ENCODE data around the gene CACNB4. TPM values are rescaled to one million over a fixed set of nuclear protein-coding genes. Genes with fewer than 3 reads are reported as not detected.

Gene CACNB4
- total and polyA plus RNA-seq, 2 of the 4 experiments (the other 2 are of a cell fraction) = 0.12 to 0.36 TPM

- Histone ChIP-seq H2BK20ac (ENCODE audit: low read depth, low read length) (no peak overlapping the region), H3K9me3 (ENCODE audit: control insufficient read depth, insufficient read depth, low read length) (no peaks in the 10 kb centered on the region), H2BK15ac (ENCODE audit: low read depth, low read length) (no peak overlapping the region), H2AK5ac (ENCODE audit: low read depth, low read length) (no peak overlapping the region), H3K36me3 (ENCODE audit: control insufficient read depth, insufficient read depth, low read length) (no peaks in the 10 kb centered on the region), H4K5ac (ENCODE audit: low read depth, low read length) (no peak overlapping the region), H3K9me1 (ENCODE audit: insufficient read depth, low read length) (no peaks in the 10 kb centered on the region), H3K9ac (ENCODE audit: low read depth, low read length) (no peak overlapping the region), H3K4me2 (ENCODE audit: low read depth, low read length) (no peak overlapping the region), H2AK9ac (replicated peaks; ENCODE audit: low read depth, low read length, poor library complexity) (no peak overlapping the region), H2BK5ac (ENCODE audit: low read depth, low read length, poor library complexity, severe bottlenecking) (no peak overlapping the region), H3K4me3 (ENCODE audit: insufficient read depth, low read depth, low read length) (no peak overlapping the region), H3K79me1 (ENCODE audit: low read depth in 1 of 2, low read length in 2 of 2) (no peaks in the 10 kb centered on the region), H3K18ac (ENCODE audit: low read depth, low read length) (no peak overlapping the region), H3K27ac (ENCODE audit: insufficient read depth, low read length) (no peak overlapping the region), H4K91ac (ENCODE audit: insufficient read depth, low read depth, low read length) (no peak overlapping the region), H3K4ac (ENCODE audit: low read depth, low read length) (no peak overlapping the region), H2AFZ (replicated peaks; ENCODE audit: low read length, poor library complexity) (no peak overlapping the region), H3K14ac (replicated peaks; ENCODE audit: low read depth, low read length) (no peak overlapping the region), H3K23ac (ENCODE audit: low read depth, low read length) (no peak overlapping the region), H3K4me1 (ENCODE audit: control insufficient read depth, insufficient read depth, low read length) (no peaks in the 10 kb centered on the region), H3K27me3 (ENCODE audit: control insufficient read depth, insufficient read depth, low read length) (no peaks in the 10 kb centered on the region; the same call in 1 of the 2 replicates), H4K8ac (ENCODE audit: low read depth in 2 of 2, low read length in 2 of 2) (no peak overlapping the region), H2BK120ac (ENCODE audit: low read depth, low read length) (no peak overlapping the region), H3K56ac (ENCODE audit: extremely low read depth, insufficient read depth, low read length) (no peak overlapping the region), H4K20me1 (ENCODE audit: insufficient read depth, low read length) (no peaks in the 10 kb centered on the region)
- intact Hi-C loops (cut with micrococcal nuclease) (no loop called here), dilution Hi-C loops (cut with HindIII; ENCODE audit: low sequenced_read_pairs, unreplicated experiment) (no loop called here), in situ Hi-C loops (cut with MboI; ENCODE audit: low sequenced_read_pairs) (no loop called here)
- no peak for ATAC-seq (ENCODE audit: low read depth)
- POLR2A ChIA-PET (ENCODE audit: unreplicated experiment) = no interaction called here
- WGBS, 2 experiments (ENCODE audit: extremely low coverage in 2 of 2, insufficient read length in 1 of 2) = 37% methylated on average over 2 of the region's 11 CpGs; no CpG with 5 or more reads in 1 of the 2 experiments
- BruUV-seq (replicated peaks) = no TSS peak
- TF ChIP-seq CEBPB (IDR thresholded peaks at IDR 0.05; ENCODE audit: low read depth, low read length) (no peak), USF2 (IDR thresholded peaks at IDR 0.05; ENCODE audit: low read depth, low read length) (no peak), MXI1 (IDR thresholded peaks at IDR 0.05; ENCODE audit: borderline replicate concordance, low read depth, low read length) (no peak)
- CTCF ChIA-PET = interaction anchor here (0.6 kb wide), 1 partner anchor 94 kb away, joined by 4 read pairs; no protein-coding TSS in a partner anchor
- no peak for DNase-seq
Observed at GRCh38 chr2:151967829-151968722, 130.8 kb downstream of the CACNB4 start.
